GM10248 (cell line): Measurements from ENCODE around the gene ISG15.

Source experiments
- CTCF ChIA-PET: fragments of 300-600 bp; sonication (Branson Sonifier 250); formaldehyde crosslinking; extraction: SDS; loops from one replicate; lab custom pipeline; 2021; ENCODE audit warnings: antibody characterized with exemption; lab: Yijun Ruan, JAX
- POLR2A ChIA-PET: fragments of 350-650 bp; sonication (Branson Sonifier 250); formaldehyde crosslinking; extraction: SDS; loops from one replicate; lab custom pipeline; 2020; ENCODE audit warnings: antibody characterized with exemption; lab: Yijun Ruan, JAX
- DNase-seq: peaks from one replicate; pipeline ENCODE4 v3.0.0; 2012; ENCODE audit errors: extremely low spot score
- CTCF ChIP-seq: IDR thresholded peaks from 2 replicates; pipeline ENCODE4 v1.5.1; 2012; ENCODE audit warnings: mild to moderate bottlenecking, low read depth; ENCODE audit errors: extremely low read depth, missing control alignments, control extremely low read depth

ISG15 gene

GRCh38 chr1:995665-996633 lies 17.3 kb upstream of the ISG15 start:
- DNase-seq, result no peak

GRCh38 chr1:996851-997712 lies 16.2 kb upstream of the ISG15 start:
- ChIA-PET POLR2A (no interaction called here), CTCF (interaction anchor here (0.6 to 2.1 kb wide), 9 partner anchors 13 to 128 kb away, joined by 3 to 7 read pairs (median 5); partner anchors contain the start of genes ISG15 and PERM1)
- no peak for TF ChIP-seq CTCF
- no peak for DNase-seq

More at GRCh38 chr1:995665-996633, 17.3 kb upstream of the ISG15 start:
- TF ChIP-seq CTCF, result no peak
- ChIA-PET POLR2A (no interaction called here), CTCF (interaction anchor here (1.2 to 4.7 kb wide), 5 partner anchors 12 to 292 kb away, joined by 3 to 51 read pairs (median 6); no protein-coding TSS in a partner anchor)

GRCh38 chr1:997713-997992 lies 15.6 kb upstream of the ISG15 start:
- TF ChIP-seq CTCF, result no peak
- CTCF ChIA-PET, result interaction anchor here (0.6 to 2.1 kb wide), 8 partner anchors 13 to 62 kb away, joined by 3 to 7 read pairs (median 5); partner anchors contain the start of genes ISG15 and PERM1
- DNase-seq, result no peak
- POLR2A ChIA-PET, result no interaction called here

- no peak for DNase-seq
- CTCF ChIA-PET, result interaction anchor here (0.6 to 2.1 kb wide), 8 partner anchors 14 to 61 kb away, joined by 3 to 7 read pairs (median 5); partner anchors contain the start of genes ISG15 and PERM1
- TF ChIP-seq CTCF, result no peak
- POLR2A ChIA-PET, result no interaction called here
These were observed 15.1 kb upstream of the ISG15 start for GRCh38 chr1:997993-998744.

- CTCF ChIA-PET, result interaction anchor here (2.1 kb wide), 1 partner anchor 15 kb away, joined by 7 read pairs; the partner anchor contains the start of gene ISG15
- TF ChIP-seq CTCF, result no peak
- DNase-seq, result no peak
- POLR2A ChIA-PET, result no interaction called here
These were observed 14.6 kb upstream of the ISG15 start for GRCh38 chr1:998745-998994.
